Psoas muscle (tissue), 8 donors: ENCODE data around the gene SLC25A47. TPM values are rescaled to one million over a fixed set of nuclear protein-coding genes. Genes with fewer than 3 reads are reported as not detected.
A peak's percentile ranks its signal among the peaks of the same experiment; 100 is the strongest.
"Not testable (repeated sequence)": the region's sequence is repeated elsewhere in the genome, so short reads cannot be mapped to it uniquely, and the experiment has no call there.

Source experiments
- ATAC-seq, 4 donors: fragments of 200-7000 bp; cut with Tn5 transposase; one replicate each; pipeline ENCODE4 v1.9.1; 2020; ENCODE audit warnings: moderate library complexity in 3 of 4, mild to moderate bottlenecking in 2 of 4
- DNase-seq, 2 donors: peaks; one replicate each; pipeline ENCODE4 v3.0.0-alpha.2; 2020
- H3K27ac ChIP-seq: fragments of 200-600 bp; one replicate; pipeline ENCODE4 v1.8.0; 2022
- H3K27me3 ChIP-seq, 3 donors: fragments of 200-600 bp in 1 of 3; one replicate each; pipeline versions ENCODE4 v1.6.1 to v1.8.0; 2013 to 2022; ENCODE audit warnings: low read length in 2 of 3, mild to moderate bottlenecking in 2 of 3, moderate library complexity in 1 of 3; ENCODE audit not compliant: insufficient read depth in 3 of 3
- H3K36me3 ChIP-seq, 2 donors: fragments of 200-600 bp in 1 of 2; one replicate each; pipeline versions ENCODE4 v1.6.1 to v1.8.0; 2013 to 2022; ENCODE audit warnings: low read depth in 1 of 2, mild to moderate bottlenecking in 1 of 2, moderate library complexity in 1 of 2; ENCODE audit not compliant: insufficient read depth in 1 of 2
- H3K4me1 ChIP-seq: fragments of 200-600 bp; one replicate; pipeline ENCODE4 v1.8.0; 2022
- H3K4me3 ChIP-seq: fragments of 200-600 bp; one replicate; pipeline ENCODE4 v1.8.0; 2022; ENCODE audit warnings: mild to moderate bottlenecking
- H3K9me3 ChIP-seq: fragments of 200-600 bp; one replicate; pipeline ENCODE4 v1.8.0; 2022
- WGBS, 3 donors: extraction: QIAGEN DNeasy Blood & Tissue Kit; methylation state at CpG; one replicate each; pipeline versions ENCODE4 v1.1.6 to v1.1.7; 2013; 5-methylcytosine and 5-hydroxymethylcytosine counted together
- intact Hi-C, 2 donors: fragments of 100-400 bp; cut with DNase I; formaldehyde crosslinking; loops; one replicate each; pipeline versions ENCODE4 v1.11.0 to v1.14.2; 2022
- polyA plus RNA-seq, 3 donors: library from polyadenylated mRNA; stranded (reverse); fragments of 200-250 nt; gene quantifications; one replicate each; pipeline ENCODE4 v1.2.3, GENCODE V29; 2013
- total RNA-seq, 4 donors: library from RNA; stranded (reverse); fragmentation: NEBNext Ultra II Directional in 2 of 4; extraction: Animal tissue kit (Norgen Biotek cat#: 25700) in 2 of 4; gene quantifications; one replicate each; pipeline versions ENCODE4 v1.2.1 to v1.2.4, GENCODE V29; 2021 to 2023
- TF ChIP-seq, protein P1 (sequence below): fragments of 200-600 bp; IDR thresholded peaks from one replicate; pipeline ENCODE4 v1.8.0; 2022; ENCODE audit warnings: antibody characterized with exemption
- donor health status: healthy with polysubstance abuse.
- donor health status: DM: no; HTN: no; CAD: no; lungs with moderate emphysema.
- donor health status: Bipolar disorder and iron deficiency.
- donor health status: healthy.
- donor health status: DM: yes; HTN: yes; CAD: no.
- donor health status: DM: no; HTN: no; CAD: no.
- donor health status: DM: no; HTN: no; CAD: no.
- donor health status: DM: yes; HTN: yes; CAD: no.

SLC25A47 gene
- total and polyA plus RNA-seq, 7 donors = 0.03 to 0.12 TPM; not detected in 5

DNA sequence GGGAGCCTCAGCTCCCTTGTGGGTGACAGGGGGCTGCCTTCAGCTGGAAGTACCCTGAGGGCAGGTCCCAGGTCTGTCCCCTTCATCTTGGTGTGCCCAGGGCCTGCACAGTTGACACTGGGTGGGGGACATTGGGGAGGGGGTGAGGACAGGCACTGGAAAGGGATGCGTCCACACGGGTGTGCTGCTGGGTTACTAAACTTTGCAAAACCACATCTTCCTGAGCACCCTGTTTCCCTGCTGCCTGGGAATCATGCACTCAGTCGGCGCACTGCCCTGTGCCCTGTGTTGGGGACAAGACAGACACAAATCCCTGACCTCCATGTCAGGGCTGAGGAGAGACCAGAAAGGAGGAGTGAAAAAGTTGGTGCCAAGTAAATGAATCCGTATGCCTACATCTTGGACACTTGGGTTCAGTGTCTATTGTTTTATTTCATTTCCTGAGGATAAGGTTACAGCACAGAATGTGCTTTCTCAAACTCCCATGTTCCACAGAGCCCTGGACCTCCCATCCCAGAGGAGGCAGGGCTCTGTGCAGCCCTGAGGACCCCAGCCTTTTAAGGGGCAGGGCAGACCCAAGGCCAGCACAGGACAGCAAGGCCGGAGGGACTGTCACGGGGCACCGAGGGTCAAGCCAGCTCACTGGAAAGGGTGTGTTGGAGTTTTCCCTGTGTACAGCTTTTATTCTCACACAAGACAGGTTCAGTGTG, 14.0 kb upstream of the SLC25A47 start:
- intact Hi-C loops = loop anchor here (5.0 kb wide), 3 partner anchors 67 to 72 kb away; partner anchors contain the start of genes WDR25 (in 1 of the 2) and YY1 (in 1 of the 2)
- H3K36me3 ChIP-seq = no peaks in the 10 kb centered on the region
- no peak for DNase-seq
- TF ChIP-seq, protein P1, sequence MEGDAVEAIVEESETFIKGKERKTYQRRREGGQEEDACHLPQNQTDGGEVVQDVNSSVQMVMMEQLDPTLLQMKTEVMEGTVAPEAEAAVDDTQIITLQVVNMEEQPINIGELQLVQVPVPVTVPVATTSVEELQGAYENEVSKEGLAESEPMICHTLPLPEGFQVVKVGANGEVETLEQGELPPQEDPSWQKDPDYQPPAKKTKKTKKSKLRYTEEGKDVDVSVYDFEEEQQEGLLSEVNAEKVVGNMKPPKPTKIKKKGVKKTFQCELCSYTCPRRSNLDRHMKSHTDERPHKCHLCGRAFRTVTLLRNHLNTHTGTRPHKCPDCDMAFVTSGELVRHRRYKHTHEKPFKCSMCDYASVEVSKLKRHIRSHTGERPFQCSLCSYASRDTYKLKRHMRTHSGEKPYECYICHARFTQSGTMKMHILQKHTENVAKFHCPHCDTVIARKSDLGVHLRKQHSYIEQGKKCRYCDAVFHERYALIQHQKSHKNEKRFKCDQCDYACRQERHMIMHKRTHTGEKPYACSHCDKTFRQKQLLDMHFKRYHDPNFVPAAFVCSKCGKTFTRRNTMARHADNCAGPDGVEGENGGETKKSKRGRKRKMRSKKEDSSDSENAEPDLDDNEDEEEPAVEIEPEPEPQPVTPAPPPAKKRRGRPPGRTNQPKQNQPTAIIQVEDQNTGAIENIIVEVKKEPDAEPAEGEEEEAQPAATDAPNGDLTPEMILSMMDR = no peak
- H3K9me3 ChIP-seq = no peaks in the 10 kb centered on the region
- H3K4me3 ChIP-seq = no peak overlapping the region
- 52 to 57% (median 53%) methylated on average over 8 of the region's 8 CpGs for WGBS, 3 donors
- ATAC-seq = no peak
- peaks cover 34% of the 10 kb centered on the region for H3K4me1 ChIP-seq
- no peaks in the 10 kb centered on the region for H3K27me3 ChIP-seq
- H3K27ac ChIP-seq = peak overlapping the region; percentile 38

DNA sequence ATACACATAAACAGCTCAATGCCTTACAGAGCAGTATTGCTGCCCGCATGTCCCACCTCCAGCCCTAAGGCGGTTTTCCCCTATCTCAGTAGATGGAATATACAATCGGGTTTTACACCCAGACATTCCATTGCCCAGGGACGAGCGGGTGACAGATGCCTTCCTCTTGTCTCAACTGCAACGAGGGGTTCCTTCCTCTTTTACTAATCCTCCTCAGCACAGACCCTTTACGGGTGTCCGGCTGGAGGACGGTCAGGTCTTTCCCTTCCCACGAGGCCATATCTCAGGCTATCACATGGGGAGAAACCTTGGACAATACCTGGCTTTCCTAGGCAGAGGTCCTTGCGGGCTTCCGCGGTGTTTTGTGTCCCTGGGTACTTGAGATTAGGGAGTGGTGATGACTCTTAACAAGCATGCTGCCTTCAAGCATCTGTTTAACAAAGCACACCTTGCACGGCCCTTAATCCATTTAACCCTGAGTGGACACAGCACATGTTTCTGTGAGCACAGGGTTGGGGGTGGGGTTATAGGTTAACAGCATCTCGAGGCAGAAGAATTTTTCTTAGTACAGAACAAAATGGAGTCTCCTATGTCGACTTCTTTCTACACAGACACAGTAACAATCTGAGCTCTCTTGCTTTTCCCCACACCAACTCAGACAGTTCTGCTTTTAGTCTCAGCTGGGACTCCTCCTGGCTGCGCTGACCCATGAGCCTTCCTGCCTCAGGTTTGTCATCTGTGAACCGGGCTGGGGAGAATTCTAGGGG, 10.8 kb upstream of the SLC25A47 start:
- peaks cover 22% of the 10 kb centered on the region for H3K4me1 ChIP-seq
- 45 to 50% (median 48%) methylated on average over 18 of the region's 18 CpGs for WGBS, 3 donors
- H3K36me3 ChIP-seq, DNase-seq, intact Hi-C loops, H3K9me3 ChIP-seq, ATAC-seq, H3K27ac ChIP-seq, H3K27me3 ChIP-seq, H3K4me3 ChIP-seq: not testable (repeated sequence)

DNA sequence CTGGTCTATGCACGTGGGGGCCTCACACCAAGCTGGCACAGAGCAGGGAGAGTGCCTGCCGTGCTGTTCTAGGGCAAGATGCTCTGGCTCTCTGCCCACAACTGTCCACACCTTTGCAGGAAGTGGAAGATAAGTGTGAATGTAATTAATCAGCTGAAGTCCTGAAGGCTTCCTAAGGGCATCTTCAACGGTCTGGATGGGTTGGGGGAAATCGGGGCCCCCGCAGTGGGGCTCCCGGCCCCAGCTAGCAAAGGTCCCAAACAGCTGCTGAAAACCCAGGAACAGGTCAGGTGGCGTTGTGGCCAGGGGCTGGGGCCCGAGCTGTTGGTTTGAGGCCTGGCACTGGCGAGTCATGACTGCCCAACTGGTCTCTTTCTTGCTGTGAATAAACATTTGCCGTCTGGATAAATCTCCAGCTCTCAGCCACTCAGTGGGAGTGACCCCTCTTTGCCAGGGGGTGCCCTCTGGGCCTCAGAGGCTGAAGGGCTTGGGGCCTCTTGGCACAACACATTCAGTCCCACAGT, 10.2 kb upstream of the SLC25A47 start:
- TF ChIP-seq, protein P1 = no peak
- no peaks in the 10 kb centered on the region for H3K36me3 ChIP-seq
- DNase-seq (no peak), ATAC-seq (peak in 1 of 4 donors; percentile 5)
- intact Hi-C loops = no loop called here
- H3K4me1 ChIP-seq = peaks cover 15% of the 10 kb centered on the region
- no peak overlapping the region for H3K4me3 ChIP-seq
- H3K27ac ChIP-seq = peak overlapping the region; percentile 30
- H3K9me3 ChIP-seq = no peaks in the 10 kb centered on the region
- 48 to 59% (median 54%) methylated on average over 10 of the region's 10 CpGs for WGBS, 3 donors
- no peaks in the 10 kb centered on the region for H3K27me3 ChIP-seq

DNA sequence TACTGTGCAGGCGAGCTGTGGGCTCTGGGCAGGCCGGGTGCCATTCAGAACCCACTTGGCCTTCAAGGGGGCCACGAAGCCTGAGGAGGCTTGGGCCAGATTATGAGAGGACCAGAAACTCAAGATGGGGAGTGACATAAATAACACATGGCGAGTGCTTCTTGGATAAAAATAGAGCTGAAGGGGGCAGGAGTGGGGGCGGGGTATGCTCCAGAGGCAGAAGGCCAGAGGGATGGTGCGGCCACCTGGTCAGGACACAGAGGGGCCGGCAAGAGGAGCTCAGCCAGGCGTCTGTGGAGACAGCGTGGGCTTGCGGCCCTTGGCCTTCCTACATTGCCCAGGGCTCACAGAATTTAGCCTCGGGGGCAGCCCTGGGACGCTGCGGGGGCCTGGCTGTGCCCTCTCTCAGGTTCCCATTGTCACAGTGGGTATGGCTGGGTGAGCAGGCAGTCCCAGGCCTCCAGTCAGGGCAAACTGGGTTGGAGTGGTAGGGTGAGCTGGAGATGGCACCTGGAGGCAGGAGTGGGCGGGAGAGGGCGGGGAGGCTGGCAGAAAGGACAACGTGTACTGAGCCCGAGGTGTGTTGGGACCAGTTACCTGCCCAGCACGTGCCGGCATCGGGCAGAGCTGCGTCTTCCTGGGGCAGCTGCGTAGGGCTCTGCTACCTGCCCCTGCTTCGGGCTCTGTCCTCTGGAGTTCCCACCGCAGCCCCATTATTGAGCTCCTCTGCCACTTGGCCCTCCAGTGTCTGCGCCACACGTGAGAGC, 9.5 kb upstream of the SLC25A47 start:
- ATAC-seq = peak; percentile 24 to 73 (median 66)
- TF ChIP-seq, protein P1 = no peak
- no peaks in the 10 kb centered on the region for H3K27me3 ChIP-seq
- no peak for DNase-seq
- no peak overlapping the region for H3K4me3 ChIP-seq
- WGBS, 3 donors = 53 to 69% (median 56%) methylated on average over 23 to 26 of the region's 26 CpGs
- H3K36me3 ChIP-seq = no peaks in the 10 kb centered on the region
- H3K9me3 ChIP-seq = no peaks in the 10 kb centered on the region
- H3K4me1 ChIP-seq = peaks cover 14% of the 10 kb centered on the region
- intact Hi-C loops = no loop called here
- H3K27ac ChIP-seq = peak overlapping the region; percentile 65
